Transverse colon (tissue), 4 donors: Measurements from ENCODE around the gene LRRC38.

Experiments used
- EP300 ChIP-seq: sonication (generic); formaldehyde crosslinking; IDR thresholded peaks from one replicate; pipeline ENCODE4 v1.6.1; 2017; ENCODE audit warnings: antibody characterized with exemption, low read depth
- POLR2A ChIP-seq: fragments of 450-650 bp; IDR thresholded peaks from one replicate; pipeline ENCODE4 v1.6.1; 2016; ENCODE audit warnings: antibody characterized with exemption, mild to moderate bottlenecking, moderate library complexity
- POLR2AphosphoS5 ChIP-seq, 3 donors: sonication (generic); formaldehyde crosslinking; IDR thresholded peaks; one replicate each; pipeline ENCODE4 v1.6.1; 2016; ENCODE audit warnings: antibody characterized with exemption in 3 of 3
- TF ChIP-seq, protein P1 (sequence below), 5 experiments: fragments of 200-600 bp in 3 of 5; fragments of 450-650 bp in 2 of 5; sonication (generic) in 3 of 5; IDR thresholded peaks; 1 replicate in 2 of 5; 2 replicates in 3 of 5; pipeline ENCODE4 v1.5.1; 2016 to 2017; ENCODE audit warnings: antibody characterized with exemption in 5 of 5, inconsistent platforms in 3 of 5, mild to moderate bottlenecking in 2 of 5, moderate library complexity in 1 of 5

DNA sequence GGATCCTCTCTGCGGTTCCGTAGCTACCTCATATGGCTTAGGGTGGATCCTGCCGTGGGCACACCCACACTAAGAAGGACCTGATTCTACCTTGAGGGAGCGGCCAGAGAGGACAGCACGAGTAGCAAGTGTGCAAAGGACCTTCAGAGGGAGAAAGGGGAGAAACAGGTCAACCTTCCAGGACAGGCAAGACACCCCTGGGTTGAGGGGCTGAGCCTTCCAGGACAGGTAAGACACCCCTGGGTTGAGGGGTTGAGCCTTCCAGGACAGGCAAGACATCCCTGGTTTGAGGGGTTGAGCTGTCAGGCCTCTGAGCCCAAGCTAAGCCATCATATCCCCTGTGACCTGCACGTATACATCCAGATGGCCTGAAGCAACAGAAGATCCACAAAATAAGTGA is 46.7 kb upstream of the LRRC38 start:
- TF ChIP-seq, protein P1, sequence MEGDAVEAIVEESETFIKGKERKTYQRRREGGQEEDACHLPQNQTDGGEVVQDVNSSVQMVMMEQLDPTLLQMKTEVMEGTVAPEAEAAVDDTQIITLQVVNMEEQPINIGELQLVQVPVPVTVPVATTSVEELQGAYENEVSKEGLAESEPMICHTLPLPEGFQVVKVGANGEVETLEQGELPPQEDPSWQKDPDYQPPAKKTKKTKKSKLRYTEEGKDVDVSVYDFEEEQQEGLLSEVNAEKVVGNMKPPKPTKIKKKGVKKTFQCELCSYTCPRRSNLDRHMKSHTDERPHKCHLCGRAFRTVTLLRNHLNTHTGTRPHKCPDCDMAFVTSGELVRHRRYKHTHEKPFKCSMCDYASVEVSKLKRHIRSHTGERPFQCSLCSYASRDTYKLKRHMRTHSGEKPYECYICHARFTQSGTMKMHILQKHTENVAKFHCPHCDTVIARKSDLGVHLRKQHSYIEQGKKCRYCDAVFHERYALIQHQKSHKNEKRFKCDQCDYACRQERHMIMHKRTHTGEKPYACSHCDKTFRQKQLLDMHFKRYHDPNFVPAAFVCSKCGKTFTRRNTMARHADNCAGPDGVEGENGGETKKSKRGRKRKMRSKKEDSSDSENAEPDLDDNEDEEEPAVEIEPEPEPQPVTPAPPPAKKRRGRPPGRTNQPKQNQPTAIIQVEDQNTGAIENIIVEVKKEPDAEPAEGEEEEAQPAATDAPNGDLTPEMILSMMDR (IDR thresholded peaks at IDR 0.05), result no peak
- TF ChIP-seq POLR2A (no peak), POLR2AphosphoS5 (IDR thresholded peaks at IDR 0.05) (no peak), EP300 (no peak)
